Melanocyte of skin (primary cell): ENCODE results near the gene C5AR1. TPM values are rescaled to one million over a fixed set of nuclear protein-coding genes. Genes with fewer than 3 reads are reported as not detected.

ENCODE experiments used
- total RNA-seq, 2 donors: library from RNA; depleted of rRNA; stranded (reverse); fragments of >200 nt; gene quantifications; 2 replicates each; pipeline ENCODE4 v1.2.3, GENCODE V29; 2012

Gene C5AR1
- under 1 TPM; under 0.01 to 0.33 TPM for total RNA-seq

GRCh38 chr19:47309608-47310007, at the start of gene C5AR1:
C5AR1 (plus strand) TSS chr19:47309861; CDS start chr19:47309896, 35 bp downstream.

GRCh38 chr19:47274071-47274890, 35.4 kb upstream of the C5AR1 start, which contains the start of gene INAFM1:
INAFM1 (plus strand) TSS chr19:47274885; CDS start chr19:47274920, 35 bp downstream.

GRCh38 chr19:47331931-47332547, 22.4 kb downstream of the C5AR1 start, which contains the start of gene C5AR2:
C5AR2 (plus strand) TSS chr19:47332175; CDS start chr19:47340800, 8,625 bp downstream.

GRCh38 chr19:47348819-47349795, 39.4 kb downstream of the C5AR1 start, which contains the start of gene DHX34:
DHX34 (plus strand) TSS chr19:47349315; CDS start chr19:47353031, 3,716 bp downstream.

Other genes with a start within 250 kb of the C5AR1 start
- 10 to 100 TPM; 17.6 to 19.6 TPM for gene ZC3H4, start 196.1 kb upstream of the C5AR1 start, total RNA-seq
- gene SAE1, start 179.0 kb upstream of the C5AR1 start, total RNA-seq = 100 to 1,000 TPM in 1 of 2 donors, 10 to 100 TPM in 1; 81.2 to 154 TPM
- gene BBC3, start 78.7 kb upstream of the C5AR1 start, total RNA-seq = 1 to 10 TPM; 5.0 to 8.9 TPM
- 1 to 10 TPM; 2.1 to 4.3 TPM for gene CCDC9, start 53.3 kb upstream of the C5AR1 start, total RNA-seq
- gene INAFM1, start 35.0 kb upstream of the C5AR1 start, total RNA-seq = under 1 TPM; 0.69 to 1.00 TPM
- not detected for gene C5AR2, start 22.3 kb downstream of the C5AR1 start, total RNA-seq
- 10 to 100 TPM; 11.0 to 15.3 TPM for gene DHX34, start 39.5 kb downstream of the C5AR1 start, total RNA-seq
- gene MEIS3, start 109.7 kb downstream of the C5AR1 start, total RNA-seq = 10 to 100 TPM; 11.0 to 29.3 TPM
- gene SLC8A2, start 162.0 kb downstream of the C5AR1 start, total RNA-seq = 1 to 10 TPM in 1 of 2 donors, under 1 TPM in 1; 0.33 to 1.0 TPM
- 1 to 10 TPM; 4.5 to 8.0 TPM for gene KPTN, start 174.4 kb downstream of the C5AR1 start, total RNA-seq
- 100 to 1,000 TPM; 269 to 270 TPM for gene NAPA, start 205.2 kb downstream of the C5AR1 start, total RNA-seq